Glutamatergic neuron (in vitro differentiated cells): Measurements from ENCODE around the gene BTRC. TPM values are rescaled to one million over a fixed set of nuclear protein-coding genes. Genes with fewer than 3 reads are reported as not detected.

Source experiments
- DNase-seq: peaks from one replicate; pipeline ENCODE4 v3.0.0; 2022
- H3K27ac Mint-ChIP-seq: one replicate; pipeline ENCODE4 v1.8.0; 2020; ENCODE audit warnings: mild to moderate bottlenecking, mixed read lengths, inconsistent platforms; ENCODE audit not compliant: unreplicated experiment
- H3K27me3 Mint-ChIP-seq: one replicate; pipeline ENCODE4 v1.8.0; 2020; ENCODE audit warnings: mild to moderate bottlenecking, moderate library complexity, mixed read lengths, inconsistent platforms; ENCODE audit not compliant: unreplicated experiment
- H3K36me3 Mint-ChIP-seq: one replicate; pipeline ENCODE4 v1.8.0; 2020; ENCODE audit warnings: mild to moderate bottlenecking, mixed read lengths, inconsistent platforms; ENCODE audit not compliant: unreplicated experiment
- H3K4me1 Mint-ChIP-seq: one replicate; pipeline ENCODE4 v1.8.0; 2020; ENCODE audit warnings: mild to moderate bottlenecking, low read depth, mixed read lengths, inconsistent platforms; ENCODE audit not compliant: unreplicated experiment
- H3K4me3 Mint-ChIP-seq: one replicate; pipeline ENCODE4 v1.8.0; 2020; ENCODE audit warnings: mild to moderate bottlenecking, mixed read lengths, inconsistent platforms; ENCODE audit not compliant: unreplicated experiment
- H3K9me3 Mint-ChIP-seq: one replicate; pipeline ENCODE4 v1.8.0; 2020; ENCODE audit warnings: mild to moderate bottlenecking, moderate library complexity, mixed read lengths, inconsistent platforms; ENCODE audit not compliant: unreplicated experiment
- total RNA-seq: library from RNA; stranded (reverse); fragmentation: NEBNext Ultra II Directional; extraction: Animal tissue kit (Norgen Biotek cat#: 25700); gene quantifications from one replicate; pipeline ENCODE4 v1.2.1, GENCODE V29; 2021; ENCODE audit not compliant: unreplicated experiment
- TF ChIP-seq, protein P1 (sequence below): fragments of 200-600 bp; sonication (generic); IDR thresholded peaks from one replicate; pipeline ENCODE4 v1.5.0; 2021; ENCODE audit not compliant: partially characterized antibody, unreplicated experiment

Gene BTRC
- total RNA-seq, 1 donor from 2014 or later: 28.9 TPM

DNA sequence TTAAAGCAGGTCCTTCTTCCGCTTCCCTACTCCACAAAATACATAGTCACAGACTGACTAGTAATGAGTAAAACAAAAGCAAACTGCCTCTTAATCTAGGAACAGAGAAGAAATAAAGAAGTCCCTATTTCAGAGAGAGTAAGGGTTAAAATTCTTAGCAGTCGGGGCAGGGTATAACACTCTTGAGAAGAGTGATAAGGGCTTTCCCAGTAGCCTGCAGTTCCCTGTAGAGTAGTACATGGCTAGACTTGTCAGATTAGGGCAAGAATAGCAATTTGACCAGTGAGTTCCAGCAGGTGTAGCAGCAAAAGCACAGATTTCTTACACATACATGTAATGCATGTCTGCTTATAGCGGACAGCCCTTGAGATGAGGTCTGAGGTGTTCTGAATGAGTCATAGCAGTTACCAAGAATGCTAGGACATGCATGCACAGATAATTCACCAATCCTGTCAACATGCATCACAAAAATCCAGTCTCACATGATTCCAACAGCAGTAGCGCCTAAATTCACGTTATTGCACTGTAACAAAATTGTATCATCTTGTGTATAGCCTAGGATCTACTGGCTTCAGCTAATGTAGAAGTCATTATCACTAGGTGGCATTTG, 40.7 kb downstream of the BTRC start:
- H3K27ac Mint-ChIP-seq: no peak overlapping the region
- DNase-seq: no peak
- H3K4me3 Mint-ChIP-seq: no peak overlapping the region
- H3K27me3 Mint-ChIP-seq: no peaks in the 10 kb centered on the region
- peaks cover 3% of the 10 kb centered on the region for H3K4me1 Mint-ChIP-seq
- no peaks in the 10 kb centered on the region for H3K9me3 Mint-ChIP-seq
- TF ChIP-seq, protein P1, sequence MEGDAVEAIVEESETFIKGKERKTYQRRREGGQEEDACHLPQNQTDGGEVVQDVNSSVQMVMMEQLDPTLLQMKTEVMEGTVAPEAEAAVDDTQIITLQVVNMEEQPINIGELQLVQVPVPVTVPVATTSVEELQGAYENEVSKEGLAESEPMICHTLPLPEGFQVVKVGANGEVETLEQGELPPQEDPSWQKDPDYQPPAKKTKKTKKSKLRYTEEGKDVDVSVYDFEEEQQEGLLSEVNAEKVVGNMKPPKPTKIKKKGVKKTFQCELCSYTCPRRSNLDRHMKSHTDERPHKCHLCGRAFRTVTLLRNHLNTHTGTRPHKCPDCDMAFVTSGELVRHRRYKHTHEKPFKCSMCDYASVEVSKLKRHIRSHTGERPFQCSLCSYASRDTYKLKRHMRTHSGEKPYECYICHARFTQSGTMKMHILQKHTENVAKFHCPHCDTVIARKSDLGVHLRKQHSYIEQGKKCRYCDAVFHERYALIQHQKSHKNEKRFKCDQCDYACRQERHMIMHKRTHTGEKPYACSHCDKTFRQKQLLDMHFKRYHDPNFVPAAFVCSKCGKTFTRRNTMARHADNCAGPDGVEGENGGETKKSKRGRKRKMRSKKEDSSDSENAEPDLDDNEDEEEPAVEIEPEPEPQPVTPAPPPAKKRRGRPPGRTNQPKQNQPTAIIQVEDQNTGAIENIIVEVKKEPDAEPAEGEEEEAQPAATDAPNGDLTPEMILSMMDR: no peak
- no peaks in the 10 kb centered on the region for H3K36me3 Mint-ChIP-seq

- Mint-ChIP-seq H3K36me3 (no peaks in the 10 kb centered on the region), H3K4me1 (peaks cover 3% of the 10 kb centered on the region), H3K9me3 (no peaks in the 10 kb centered on the region), H3K27ac (no peak overlapping the region), H3K27me3 (no peaks in the 10 kb centered on the region), H3K4me3 (no peak overlapping the region)
- TF ChIP-seq, protein P1: no peak
- DNase-seq: no peak
These were observed 43.2 kb downstream of the BTRC start for GRCh38 chr10:101397140-101397539.

DNA sequence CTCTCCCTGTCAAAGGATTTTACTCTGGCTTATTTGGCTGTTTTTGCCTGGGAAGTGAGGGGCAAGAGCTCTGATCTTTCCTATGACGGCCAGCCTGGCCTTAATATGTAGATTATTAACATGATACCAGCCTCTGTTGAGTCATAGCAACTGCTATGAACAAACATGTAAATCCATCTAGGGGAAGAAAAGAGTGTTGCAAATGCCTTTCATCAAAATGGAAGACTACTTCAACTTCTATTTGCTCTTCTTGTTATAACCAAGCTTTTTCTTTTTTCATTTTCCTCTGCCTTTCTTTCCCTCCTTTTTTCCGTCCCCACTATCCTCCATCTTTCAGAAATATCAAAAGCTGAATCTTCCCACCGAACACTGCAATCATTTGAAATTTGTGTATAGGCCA, 46.6 kb downstream of the BTRC start:
- Mint-ChIP-seq H3K4me3 (no peak overlapping the region), H3K27me3 (no peaks in the 10 kb centered on the region), H3K4me1 (peaks cover 8% of the 10 kb centered on the region), H3K36me3 (no peaks in the 10 kb centered on the region), H3K9me3 (no peaks in the 10 kb centered on the region), H3K27ac (peak overlapping the region; percentile 20)
- TF ChIP-seq, protein P1: no peak
- no peak for DNase-seq

DNA sequence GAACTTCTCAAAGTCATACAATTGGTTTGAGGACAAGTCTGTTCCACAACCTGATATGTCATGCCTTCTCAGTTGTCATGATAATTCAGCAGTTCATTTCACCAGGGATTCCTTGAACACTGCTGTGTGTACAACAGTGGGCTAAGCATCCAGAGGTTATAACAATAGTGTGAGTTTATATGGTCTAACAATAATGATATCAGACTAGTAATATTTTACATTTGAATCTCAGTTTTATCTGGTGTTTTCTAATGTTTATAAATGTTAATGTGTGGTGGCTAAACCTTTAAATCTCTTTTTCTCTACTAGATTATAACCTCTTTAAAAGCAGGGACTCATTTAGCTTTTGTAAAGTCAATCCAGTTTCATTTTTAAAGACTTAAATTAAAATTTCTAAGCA, 48.7 kb downstream of the BTRC start:
- H3K36me3 Mint-ChIP-seq: no peaks in the 10 kb centered on the region
- DNase-seq: no peak
- no peaks in the 10 kb centered on the region for H3K27me3 Mint-ChIP-seq
- no peak overlapping the region for H3K27ac Mint-ChIP-seq
- TF ChIP-seq, protein P1: no peak
- H3K4me3 Mint-ChIP-seq: no peak overlapping the region
- H3K4me1 Mint-ChIP-seq: peaks cover 8% of the 10 kb centered on the region
- H3K9me3 Mint-ChIP-seq: no peaks in the 10 kb centered on the region

GRCh38 chr10:101403161-101403560, 49.2 kb downstream of the BTRC start:
- H3K4me1 Mint-ChIP-seq: peaks cover 8% of the 10 kb centered on the region
- no peaks in the 10 kb centered on the region for H3K36me3 Mint-ChIP-seq
- no peaks in the 10 kb centered on the region for H3K27me3 Mint-ChIP-seq
- no peak for DNase-seq
- H3K27ac Mint-ChIP-seq: no peak overlapping the region
- H3K9me3 Mint-ChIP-seq: no peaks in the 10 kb centered on the region
- no peak overlapping the region for H3K4me3 Mint-ChIP-seq
- TF ChIP-seq, protein P1: no peak
